ENCODE measurements around the gene FAM111A. TPM values are rescaled to one million over a fixed set of nuclear protein-coding genes. Genes with fewer than 3 reads are reported as not detected.
"Not testable (repeated sequence)": the region's sequence is repeated elsewhere in the genome, so short reads cannot be mapped to it uniquely, and the experiment has no call there.

FAM111A gene
- total and polyA plus RNA-seq, 12 donors, result 2.9 to 22.5 (median 5.1) TPM

DNA sequence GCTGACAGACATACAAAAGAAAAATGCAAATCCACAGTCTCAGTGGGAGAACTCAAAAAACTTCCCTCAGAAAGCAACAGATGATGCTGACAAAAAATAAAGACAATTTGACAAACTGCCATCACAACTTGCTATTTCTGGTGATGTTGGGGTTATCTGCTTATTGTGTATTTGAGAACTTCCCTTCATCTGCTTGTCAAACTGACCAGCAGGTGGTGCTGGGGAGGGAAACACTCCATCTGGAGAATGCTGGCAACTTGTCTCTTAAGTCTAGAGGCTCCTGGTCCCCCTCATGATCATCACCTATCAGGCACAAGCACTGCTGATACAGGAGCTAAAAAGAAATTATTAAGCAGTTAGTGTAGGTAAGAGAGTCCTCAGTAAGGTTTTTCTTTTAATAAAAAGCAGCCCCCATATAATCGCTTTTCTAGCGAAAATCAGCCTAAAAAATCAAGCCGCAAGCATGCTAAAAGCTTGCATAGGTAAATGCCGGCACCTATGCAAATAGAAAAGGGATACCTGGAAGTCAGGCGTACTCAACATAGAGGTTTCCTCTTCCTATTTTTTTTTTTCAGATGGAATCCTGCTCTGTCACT, 45.4 kb upstream of the FAM111A start:
- ATAC-seq, result peak in 1 of 8 donors; percentile 46
- Histone ChIP-seq H3K27ac (no peak overlapping the region), H3K4me3 (no peak overlapping the region), H3K9me3 (no peaks in the 10 kb centered on the region), H3K4me1 (peaks cover 0 to 6% (median 0%) of the 10 kb centered on the region in 9 donors), H3K36me3 (no peaks in the 10 kb centered on the region), H3K27me3 (peaks cover 0 to 45% (median 22%) of the 10 kb centered on the region in 7 donors)
- peak; percentile 23 to 54 for DNase-seq
- 90 to 92% methylated on average over 5 of the region's 5 CpGs for WGBS, 2 donors
- TF ChIP-seq, protein P1, sequence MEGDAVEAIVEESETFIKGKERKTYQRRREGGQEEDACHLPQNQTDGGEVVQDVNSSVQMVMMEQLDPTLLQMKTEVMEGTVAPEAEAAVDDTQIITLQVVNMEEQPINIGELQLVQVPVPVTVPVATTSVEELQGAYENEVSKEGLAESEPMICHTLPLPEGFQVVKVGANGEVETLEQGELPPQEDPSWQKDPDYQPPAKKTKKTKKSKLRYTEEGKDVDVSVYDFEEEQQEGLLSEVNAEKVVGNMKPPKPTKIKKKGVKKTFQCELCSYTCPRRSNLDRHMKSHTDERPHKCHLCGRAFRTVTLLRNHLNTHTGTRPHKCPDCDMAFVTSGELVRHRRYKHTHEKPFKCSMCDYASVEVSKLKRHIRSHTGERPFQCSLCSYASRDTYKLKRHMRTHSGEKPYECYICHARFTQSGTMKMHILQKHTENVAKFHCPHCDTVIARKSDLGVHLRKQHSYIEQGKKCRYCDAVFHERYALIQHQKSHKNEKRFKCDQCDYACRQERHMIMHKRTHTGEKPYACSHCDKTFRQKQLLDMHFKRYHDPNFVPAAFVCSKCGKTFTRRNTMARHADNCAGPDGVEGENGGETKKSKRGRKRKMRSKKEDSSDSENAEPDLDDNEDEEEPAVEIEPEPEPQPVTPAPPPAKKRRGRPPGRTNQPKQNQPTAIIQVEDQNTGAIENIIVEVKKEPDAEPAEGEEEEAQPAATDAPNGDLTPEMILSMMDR (IDR thresholded peaks at IDR 0.05), result peak; percentile 41 to 74 (median 67)
- intact Hi-C loops (cut with DNase I), result loop anchor here in 5 of 10 donors (2.0 to 10.0 kb wide), 4 partner anchors 40 to 60 kb away; no protein-coding TSS in a partner anchor

DNA sequence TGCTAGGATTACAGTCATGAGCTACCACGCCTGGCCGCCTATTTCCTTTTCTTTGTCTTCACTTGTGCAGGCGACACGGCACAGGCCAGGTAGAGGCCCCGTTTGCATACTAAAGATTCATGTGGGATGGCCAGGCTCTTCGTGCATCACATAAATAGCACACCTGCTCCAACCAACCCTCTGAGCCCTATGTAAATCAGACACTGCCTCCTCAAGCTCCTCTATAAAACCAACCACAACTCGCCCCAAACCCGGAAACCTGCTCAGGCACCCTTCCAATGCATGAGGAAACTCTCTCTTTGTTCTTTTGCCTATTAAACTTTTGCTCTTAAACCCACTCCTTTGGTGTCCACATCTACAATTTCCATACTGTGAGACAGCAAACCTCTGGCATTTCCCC, 44.7 kb upstream of the FAM111A start:
- not testable (repeated sequence) for ATAC-seq, H3K4me1 ChIP-seq, DNase-seq, H3K9me3 ChIP-seq, H3K27ac ChIP-seq, H3K36me3 ChIP-seq, H3K4me3 ChIP-seq
- intact Hi-C loops (cut with DNase I), result loop anchor here in 5 of 10 donors (2.0 to 10.0 kb wide), 4 partner anchors 39 to 59 kb away; no protein-coding TSS in a partner anchor
- H3K27me3 ChIP-seq, result peaks cover 0 to 52% (median 27%) of the 10 kb centered on the region in 7 donors
- 79 to 90% methylated on average over 8 of the region's 8 CpGs for WGBS, 2 donors

DNA sequence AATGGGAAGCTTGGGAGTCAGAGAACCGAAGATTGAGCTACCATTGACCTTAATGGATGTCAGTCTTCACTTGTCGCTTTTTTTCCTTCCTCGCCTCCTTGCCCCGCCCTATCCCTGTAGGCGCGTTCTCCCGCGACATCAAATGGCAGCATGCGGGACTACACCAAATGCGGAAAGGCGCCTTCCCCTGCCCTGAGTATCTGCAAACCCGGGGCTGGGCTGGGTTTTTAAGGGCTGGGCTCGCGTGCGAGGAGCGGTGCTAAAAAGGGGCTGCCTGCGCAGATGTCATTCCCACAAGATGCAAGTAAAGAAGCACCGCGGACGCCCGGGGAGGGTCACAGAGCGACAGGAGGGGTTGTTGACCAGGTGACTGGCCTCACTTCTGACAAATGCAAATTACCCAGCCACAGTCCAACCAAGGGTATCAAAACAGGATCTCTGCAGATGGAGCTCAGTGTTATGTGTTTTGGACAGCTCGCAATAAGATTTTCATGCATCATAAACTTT, 40.3 kb upstream of the FAM111A start:
- Histone ChIP-seq H3K4me3 (peak overlapping the region in 7 of 10 donors; percentile 13 to 49 (median 32)), H3K27ac (no peak overlapping the region), H3K27me3 (peaks cover 0 to 74% (median 32%) of the 10 kb centered on the region in 7 donors), H3K36me3 (no peaks in the 10 kb centered on the region), H3K9me3 (no peaks in the 10 kb centered on the region), H3K4me1 (peaks cover 0 to 22% (median 7%) of the 10 kb centered on the region in 9 donors)
- TF ChIP-seq, protein P1 (IDR thresholded peaks at IDR 0.05), result peak in 5 of 9 donors; percentile 13 to 37 (median 33)
- intact Hi-C loops (cut with DNase I), result loop anchor here in 1 of 10 donors (5.0 kb wide), 1 partner anchor 40 kb away; the partner anchor contains the start of gene FAM111A
- peak; percentile 21 to 31 for DNase-seq
- 8 to 9% methylated on average over 23 of the region's 23 CpGs for WGBS, 2 donors
- ATAC-seq, result peak in 1 of 8 donors; percentile 42

DNA sequence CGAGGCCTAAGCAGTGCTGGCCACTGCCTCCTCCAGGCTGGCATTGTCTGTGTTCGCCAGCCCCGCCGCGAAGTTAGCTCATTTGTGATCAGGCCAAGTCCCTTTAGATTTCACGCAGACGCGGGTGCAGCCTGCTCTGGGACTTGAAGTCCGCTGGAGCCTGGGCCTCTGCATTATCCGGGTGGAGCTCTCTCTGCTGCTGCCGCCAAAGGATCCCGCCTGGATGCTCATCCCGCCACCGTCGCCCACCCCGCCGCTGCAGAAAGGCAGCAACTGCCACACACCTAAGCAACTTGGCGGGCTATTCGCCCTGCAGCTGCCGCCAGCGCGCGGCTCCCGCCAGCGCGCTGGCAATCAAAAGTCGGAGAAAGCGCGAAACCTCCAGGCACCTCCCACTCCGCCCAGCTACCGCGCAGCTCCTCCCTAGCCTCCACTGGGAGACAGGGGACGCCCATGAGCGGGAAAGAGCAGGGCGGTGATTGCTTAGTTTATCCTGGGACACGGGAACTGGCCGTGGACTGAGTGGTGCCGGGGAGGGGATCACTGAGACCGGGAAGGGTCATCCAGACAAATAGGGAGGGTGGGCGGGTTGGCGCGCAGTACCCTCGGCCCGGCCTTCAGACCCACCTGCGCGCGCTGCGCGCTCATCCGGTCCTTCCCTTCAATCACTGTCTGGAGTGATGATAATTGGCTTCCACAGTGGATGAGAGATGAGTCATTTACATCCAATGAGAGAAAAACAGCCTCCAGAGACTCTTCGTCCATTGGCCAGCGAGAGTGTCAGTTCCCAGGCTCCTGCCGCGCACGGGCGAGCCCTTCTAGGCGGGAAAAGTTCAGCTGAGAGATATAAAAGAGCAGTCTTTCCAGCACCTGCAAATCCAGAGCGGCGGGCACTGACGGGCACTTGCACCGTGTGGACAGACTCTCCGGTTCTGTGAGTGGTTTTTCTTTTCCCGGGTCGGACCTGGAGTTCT, 36.0 kb upstream of the FAM111A start, which contains the start of gene FAM111B:
FAM111B (plus strand) TSS at position 875 of the 974 bp plus-strand sequence. CDS start 2,389 bp downstream, outside the sequence.
- peaks cover 0 to 39% (median 18%) of the 10 kb centered on the region in 7 donors for H3K27me3 ChIP-seq
- peak within 1 kb of the TSS in 2 of 10 donors; percentile 31 to 45 for H3K27ac ChIP-seq
- intact Hi-C loops (cut with DNase I), result loop anchor here in 3 of 10 donors (2.0 to 5.0 kb wide), 2 partner anchors 36 kb away; partner anchors contain the start of gene FAM111A (in 3 of the 3)
- TF ChIP-seq, protein P1 (IDR thresholded peaks at IDR 0.05), result peak in 3 of 9 donors; percentile 21 to 31 (median 24)
- H3K4me3 ChIP-seq, result peak within 1 kb of the TSS; percentile 1 to 74 (median 58)
- peak; percentile 92 to 98 (median 96) for ATAC-seq
- H3K9me3 ChIP-seq, result no peaks in the 10 kb centered on the region
- WGBS, 2 donors, result 1% methylated on average over 64 of the region's 64 CpGs
- peaks cover 0 to 25% (median 7%) of the 10 kb centered on the region in 9 donors for H3K4me1 ChIP-seq
- DNase-seq, result peak; percentile 74 to 90
- H3K36me3 ChIP-seq, result no peaks in the 10 kb centered on the region

DNA sequence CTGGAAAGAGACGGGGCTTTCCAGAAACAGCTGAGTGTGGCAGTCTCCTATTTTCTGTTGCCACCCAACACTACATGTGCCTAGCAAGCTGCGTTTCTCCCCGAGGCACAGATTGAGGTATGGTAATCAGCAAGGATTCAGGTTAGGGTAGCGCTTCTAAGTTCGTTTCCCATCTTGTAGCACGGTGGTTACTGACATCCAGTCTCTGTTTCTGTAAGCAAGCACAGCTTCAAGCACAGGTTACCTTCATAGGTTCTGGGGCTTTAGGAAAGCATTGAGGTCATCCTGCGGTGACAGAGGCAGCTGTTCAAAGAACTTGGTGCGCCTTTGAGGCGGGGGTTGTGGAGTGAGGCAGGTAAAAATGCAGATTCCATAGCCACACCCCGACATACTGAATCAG, 34.9 kb upstream of the FAM111A start:
- WGBS, 2 donors, result 24 to 25% methylated on average over 10 of the region's 10 CpGs
- DNase-seq, ATAC-seq, H3K36me3 ChIP-seq, H3K27ac ChIP-seq, H3K9me3 ChIP-seq: not testable (repeated sequence)
- Histone ChIP-seq H3K4me1 (peaks cover 0 to 21% (median 7%) of the 10 kb centered on the region in 9 donors), H3K4me3 (peak overlapping the region in 2 of 10 donors; percentile 61 to 63), H3K27me3 (peaks cover 0 to 28% (median 8%) of the 10 kb centered on the region in 7 donors)
- intact Hi-C loops (cut with DNase I), result loop anchor here in 3 of 10 donors (2.0 to 5.0 kb wide), 2 partner anchors 35 kb away; partner anchors contain the start of gene FAM111A (in 3 of the 3)

Data from heart right ventricle (tissue), 16 donors.